ENCODE results near the gene CALCOCO1.

The CALCOCO1 gene

GRCh38 chr12:53752192-53752601 is 24.9 kb upstream of the CALCOCO1 start:
- DNase-seq (ENCODE audit: low spot score) = no peak

- DNase-seq (ENCODE audit: low spot score) = no peak
Measured at GRCh38 chr12:53751336-53752191, 24.3 kb upstream of the CALCOCO1 start, which contains the start of gene CISTR. Gene CISTR (minus strand): TSS chr12:53751979.

- DNase-seq (ENCODE audit: low spot score) = no peak
Measured at GRCh38 chr12:53750812-53751335, 23.6 kb upstream of the CALCOCO1 start.

GRCh38 chr12:53749986-53750811 is 22.9 kb upstream of the CALCOCO1 start:
- DNase-seq (ENCODE audit: low spot score) = no peak

GRCh38 chr12:53748072-53748840 is 21.0 kb upstream of the CALCOCO1 start:
- no peak for DNase-seq (ENCODE audit: low spot score)

- DNase-seq (ENCODE audit: low spot score) = no peak
Measured at GRCh38 chr12:53747095-53747494, 19.8 kb upstream of the CALCOCO1 start.

DNA sequence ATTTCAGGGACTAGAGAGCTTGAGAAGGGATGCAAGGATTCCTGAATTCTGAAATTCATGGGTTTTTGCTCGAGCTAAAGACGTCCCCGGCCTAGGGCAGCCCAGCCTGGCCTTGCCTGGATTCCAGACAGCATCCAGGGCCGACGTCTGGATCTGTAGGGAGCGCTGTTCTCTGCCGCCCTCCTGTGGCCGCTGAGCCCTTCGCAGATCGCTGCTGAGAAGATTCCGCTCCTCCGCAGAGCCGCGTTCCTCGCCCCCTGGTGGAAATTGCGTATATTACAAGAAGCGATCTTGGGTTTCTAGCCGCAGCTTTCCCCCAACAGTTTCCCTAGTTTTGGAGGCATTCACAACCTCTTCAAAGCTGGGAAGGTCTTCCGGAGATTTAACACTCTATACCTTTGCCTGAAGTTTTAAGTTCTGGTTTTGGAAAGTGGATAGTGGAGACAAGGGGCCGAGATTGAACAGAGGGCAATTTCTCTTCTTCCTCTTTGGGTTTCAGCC is 19.4 kb upstream of the CALCOCO1 start:
- DNase-seq (ENCODE audit: low spot score) = peak; percentile 94

DNA sequence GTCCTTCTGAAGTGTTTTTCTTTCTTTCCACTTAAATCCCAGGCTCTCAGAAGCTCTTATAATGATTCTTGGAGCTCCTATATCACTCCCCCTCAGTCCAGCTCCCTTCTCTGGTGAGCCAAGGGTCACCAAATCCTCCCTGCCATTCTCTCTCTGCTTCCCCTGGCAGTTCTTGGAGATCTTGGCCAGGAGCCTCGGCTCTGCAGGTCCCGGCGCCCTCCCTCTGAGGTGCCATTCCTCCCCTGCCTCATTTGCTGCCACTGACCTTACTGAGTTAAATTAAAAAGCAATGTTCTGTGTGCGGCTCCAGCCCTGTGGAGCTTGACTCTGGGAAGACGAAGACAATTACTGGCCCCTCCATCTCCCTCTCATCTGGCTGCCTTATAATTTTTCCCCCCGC is 17.5 kb upstream of the CALCOCO1 start:
- DNase-seq (ENCODE audit: low spot score) = no peak

- no peak for DNase-seq (ENCODE audit: low spot score)
Measured at GRCh38 chr12:53744130-53744441, 16.8 kb upstream of the CALCOCO1 start.

GRCh38 chr12:53743266-53744129 is 16.2 kb upstream of the CALCOCO1 start:
- DNase-seq (ENCODE audit: low spot score) = peak; percentile 79

- DNase-seq (ENCODE audit: low spot score) = no peak
Measured at GRCh38 chr12:53740130-53740491, 12.9 kb upstream of the CALCOCO1 start.

- DNase-seq (ENCODE audit: low spot score) = no peak
Measured at GRCh38 chr12:53739214-53740129, 12.2 kb upstream of the CALCOCO1 start.

DNA sequence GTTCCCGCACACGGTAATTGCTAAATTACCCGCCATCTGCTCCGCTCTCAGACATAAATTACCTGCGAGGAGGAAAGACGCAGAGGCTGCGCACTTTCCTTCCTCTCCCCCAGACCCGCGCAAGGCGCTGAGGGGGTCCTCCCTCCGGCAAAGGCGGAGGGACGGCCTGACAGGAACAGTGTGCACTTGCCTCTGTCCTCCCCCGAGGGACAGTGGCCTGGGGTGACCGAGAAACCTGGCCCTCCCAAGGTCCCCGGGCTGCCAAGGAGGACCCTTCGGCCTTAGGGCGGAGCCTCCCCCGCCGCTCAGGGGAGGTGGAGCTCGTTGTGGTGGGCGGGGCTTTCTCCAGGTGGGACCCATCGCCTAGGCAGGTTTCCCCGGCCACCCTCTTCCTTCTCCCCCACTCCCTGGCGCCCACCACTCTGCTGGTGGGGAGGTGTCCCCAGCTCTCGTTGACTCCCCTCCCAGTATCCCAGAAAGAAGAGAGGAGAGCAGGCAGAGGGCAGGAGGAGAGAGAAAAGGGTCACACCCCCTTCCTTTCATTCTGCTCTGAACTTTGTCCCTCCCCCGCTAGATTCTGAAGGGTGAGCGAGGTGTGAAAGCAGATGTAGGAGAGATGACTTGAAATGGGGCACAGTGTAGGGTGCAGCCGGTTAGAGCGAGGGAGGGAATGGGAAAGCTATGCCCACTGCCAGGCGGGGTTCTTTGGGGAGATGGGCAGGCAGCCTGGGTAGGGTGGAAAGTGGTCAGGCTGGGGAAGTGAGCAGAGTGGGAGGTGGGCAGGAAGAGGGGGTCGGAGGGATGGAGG is 11.4 kb upstream of the CALCOCO1 start:
- DNase-seq (ENCODE audit: low spot score) = no peak

DNA sequence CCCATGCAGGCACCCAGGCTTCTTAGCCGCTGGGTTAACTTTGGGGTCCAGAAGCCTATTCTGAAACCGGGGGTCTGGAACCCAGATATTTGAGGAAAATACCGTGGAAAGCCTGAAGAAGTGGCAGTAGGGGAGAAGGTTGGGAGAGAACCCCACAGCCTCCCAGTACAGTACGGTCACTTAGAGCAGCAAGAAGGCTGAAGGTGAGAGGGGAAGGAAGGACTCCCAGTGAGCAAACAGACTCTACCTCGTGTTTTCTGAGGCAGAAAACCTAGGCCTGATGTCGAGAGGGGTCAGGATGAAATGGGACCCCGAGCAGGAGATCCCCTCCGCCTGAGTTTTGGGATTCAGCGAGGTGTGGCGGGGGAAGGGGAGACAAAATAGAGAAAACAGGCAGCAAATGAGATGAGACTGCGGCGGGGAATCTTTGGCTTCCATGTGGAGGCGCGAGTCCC is 10.7 kb upstream of the CALCOCO1 start:
- DNase-seq (ENCODE audit: low spot score) = no peak

GRCh38 chr12:53737093-53737808 is 10.0 kb upstream of the CALCOCO1 start:
- no peak for DNase-seq (ENCODE audit: low spot score)

DNA sequence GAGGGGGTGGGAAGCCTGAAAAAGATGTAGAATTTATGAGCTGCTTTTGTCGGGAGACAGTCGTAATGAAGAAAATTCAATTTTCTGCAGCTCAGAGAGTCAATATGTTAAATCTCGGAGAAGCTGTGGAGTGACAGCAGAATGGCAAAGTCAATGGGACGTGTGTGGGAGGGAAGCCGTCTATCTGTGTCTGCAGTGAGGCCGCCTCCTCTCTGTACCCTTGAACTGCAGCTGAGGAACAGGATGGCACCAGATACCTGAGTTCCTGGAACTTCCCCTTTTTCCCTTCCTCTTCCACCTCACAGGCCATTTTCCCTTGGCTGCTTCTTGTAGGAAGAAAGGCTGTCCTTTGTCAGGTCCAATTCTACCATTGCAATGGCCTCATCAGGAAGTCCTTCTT is 9.3 kb upstream of the CALCOCO1 start:
- no peak for DNase-seq (ENCODE audit: low spot score)

DNA sequence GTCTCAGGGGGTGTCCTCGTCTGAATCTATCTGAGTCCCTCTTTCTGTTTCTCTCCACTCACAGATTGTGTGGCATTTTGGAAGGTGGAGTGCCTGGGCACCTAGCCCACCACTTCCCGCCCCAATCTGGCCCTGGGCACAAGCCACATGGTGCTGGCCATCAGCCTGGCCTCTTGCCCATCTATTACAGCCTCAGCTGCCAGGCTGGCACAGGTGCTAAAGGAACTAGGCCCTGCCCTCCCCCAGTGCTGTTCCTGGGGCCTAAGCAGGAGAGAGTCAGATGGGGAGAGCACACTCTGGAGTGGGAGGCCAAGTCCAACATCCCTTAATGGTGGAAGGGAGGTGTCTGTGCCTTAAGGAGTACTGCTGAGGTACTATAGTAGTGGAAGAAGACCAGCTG is 8.3 kb upstream of the CALCOCO1 start:
- DNase-seq (ENCODE audit: low spot score) = no peak

- no peak for DNase-seq (ENCODE audit: low spot score)
Measured at GRCh38 chr12:53734425-53734824, 7.2 kb upstream of the CALCOCO1 start.
